AG04449 (cell line): ENCODE data around the gene FHOD3.
"Not testable (repeated sequence)": the region's sequence is repeated elsewhere in the genome, so short reads cannot be mapped to it uniquely, and the experiment has no call there.

Experiments used
- CTCF ChIA-PET: fragments of 350-600 bp; formaldehyde crosslinking; extraction: SDS; loops from one replicate; lab custom pipeline; 2021; ENCODE audit warnings: antibody characterized with exemption; lab: Yijun Ruan, JAX
- POLR2A ChIA-PET: fragments of 400-600, 350-600 bp; formaldehyde crosslinking; extraction: SDS; loops from one replicate; lab custom pipeline; 2020; ENCODE audit warnings: antibody characterized with exemption, inconsistent platforms; lab: Yijun Ruan, JAX
- DNase-seq: peaks from one replicate; pipeline ENCODE4 v3.0.0-alpha.2; 2010; ENCODE audit warnings: low read depth, low spot score
- H3K4me3 ChIP-seq: 2 replicates; pipeline ENCODE4 v1.5.1; 2011; ENCODE audit warnings: low read depth, mild to moderate bottlenecking, control low read depth, low read length
- TF ChIP-seq, protein P1 (sequence below): IDR thresholded peaks from one replicate; pipeline ENCODE4 v1.5.1; 2011; ENCODE audit warnings: mild to moderate bottlenecking, moderate library complexity, low read length, control low read depth, inconsistent platforms; ENCODE audit not compliant: insufficient read depth; ENCODE audit errors: missing control alignments

Gene FHOD3

DNA sequence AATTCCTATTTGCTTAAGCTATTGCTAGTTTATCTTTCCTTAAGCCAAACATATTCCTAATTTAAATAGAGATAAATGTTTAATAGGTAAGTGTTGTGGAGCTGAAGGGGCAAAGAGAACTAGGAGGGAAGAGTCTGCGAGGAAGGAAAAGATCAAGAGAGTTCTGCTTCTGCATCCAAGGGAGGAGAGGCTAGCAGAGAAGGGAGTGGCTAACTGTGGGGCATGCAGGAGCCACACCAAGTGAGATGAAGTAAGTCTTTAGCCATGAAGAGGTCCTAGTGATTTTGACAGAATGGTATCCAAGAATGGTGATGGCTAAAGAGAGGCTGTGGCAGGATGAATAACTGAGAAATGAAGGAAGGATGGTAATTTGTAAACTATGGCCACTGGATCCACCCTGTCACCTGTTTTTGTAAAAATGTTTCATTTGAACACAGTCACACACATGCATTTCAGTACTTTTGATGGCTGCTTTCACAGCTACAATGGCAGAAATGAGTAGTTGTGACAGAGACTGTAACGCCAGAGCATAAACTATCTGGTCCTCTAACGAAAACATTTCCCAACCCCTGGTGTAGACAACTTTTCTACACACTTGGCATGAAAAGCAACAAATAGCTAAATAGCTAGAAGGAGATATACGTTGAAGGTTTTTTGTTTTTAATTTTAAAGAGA is 515.7 kb downstream of the FHOD3 start:
- no peak for DNase-seq
- TF ChIP-seq, protein P1, sequence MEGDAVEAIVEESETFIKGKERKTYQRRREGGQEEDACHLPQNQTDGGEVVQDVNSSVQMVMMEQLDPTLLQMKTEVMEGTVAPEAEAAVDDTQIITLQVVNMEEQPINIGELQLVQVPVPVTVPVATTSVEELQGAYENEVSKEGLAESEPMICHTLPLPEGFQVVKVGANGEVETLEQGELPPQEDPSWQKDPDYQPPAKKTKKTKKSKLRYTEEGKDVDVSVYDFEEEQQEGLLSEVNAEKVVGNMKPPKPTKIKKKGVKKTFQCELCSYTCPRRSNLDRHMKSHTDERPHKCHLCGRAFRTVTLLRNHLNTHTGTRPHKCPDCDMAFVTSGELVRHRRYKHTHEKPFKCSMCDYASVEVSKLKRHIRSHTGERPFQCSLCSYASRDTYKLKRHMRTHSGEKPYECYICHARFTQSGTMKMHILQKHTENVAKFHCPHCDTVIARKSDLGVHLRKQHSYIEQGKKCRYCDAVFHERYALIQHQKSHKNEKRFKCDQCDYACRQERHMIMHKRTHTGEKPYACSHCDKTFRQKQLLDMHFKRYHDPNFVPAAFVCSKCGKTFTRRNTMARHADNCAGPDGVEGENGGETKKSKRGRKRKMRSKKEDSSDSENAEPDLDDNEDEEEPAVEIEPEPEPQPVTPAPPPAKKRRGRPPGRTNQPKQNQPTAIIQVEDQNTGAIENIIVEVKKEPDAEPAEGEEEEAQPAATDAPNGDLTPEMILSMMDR = no peak
- ChIA-PET CTCF (interaction anchor here (1.6 to 4.3 kb wide), 3 partner anchors 8 to 15 kb away, joined by 7 to 25 read pairs (median 15); partner anchors contain the start of genes KIAA1328 and TPGS2), POLR2A (no interaction called here)
- no peak overlapping the region for H3K4me3 ChIP-seq

DNA sequence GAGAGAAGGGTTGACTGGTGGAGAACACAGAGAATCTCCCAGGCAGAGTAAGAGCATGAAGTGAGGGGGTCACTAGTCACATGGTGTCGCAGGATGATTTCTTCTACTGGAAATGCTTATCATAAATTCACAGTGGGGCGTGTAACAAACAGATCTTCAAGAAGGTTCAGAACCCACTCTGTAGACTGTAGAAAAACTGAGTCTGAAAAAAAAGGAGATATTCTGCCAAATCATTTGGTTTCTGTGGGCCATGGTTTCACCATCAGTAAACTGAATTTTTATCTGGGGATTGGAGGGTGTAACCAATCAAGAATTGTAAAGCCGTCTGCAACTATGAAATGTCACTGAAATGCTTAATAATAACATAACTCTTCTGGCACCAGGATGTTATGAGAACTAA is 516.3 kb downstream of the FHOD3 start:
- no peak overlapping the region for H3K4me3 ChIP-seq
- ChIA-PET POLR2A (no interaction called here), CTCF (interaction anchor here (1.1 to 4.3 kb wide), 3 partner anchors 8 to 15 kb away, joined by 4 to 25 read pairs (median 7); partner anchors contain the start of genes KIAA1328 and TPGS2)
- no peak for DNase-seq
- TF ChIP-seq, protein P1 = no peak

DNA sequence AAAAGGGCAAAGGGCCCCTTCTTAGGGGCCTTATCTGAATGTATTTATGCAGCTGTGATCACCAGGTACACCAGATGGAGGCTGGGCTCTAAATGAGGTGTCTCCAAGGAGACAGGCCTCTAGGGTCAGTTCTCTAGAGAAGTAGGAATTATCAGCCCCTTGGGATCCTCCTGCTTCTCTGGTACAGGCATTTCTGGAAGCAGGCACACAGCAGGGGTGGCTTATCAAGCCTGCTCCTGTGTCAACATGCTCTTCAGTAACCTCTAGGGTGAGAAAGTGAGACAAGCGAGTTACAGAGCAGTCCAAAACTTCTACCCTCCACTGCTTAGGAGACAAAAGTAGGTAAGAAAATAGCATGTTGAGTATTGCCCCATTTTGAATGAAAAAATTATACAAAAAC is 517.5 kb downstream of the FHOD3 start:
- CTCF ChIA-PET = interaction anchor here (1.0 to 1.1 kb wide), 2 partner anchors 11 to 14 kb away, joined by 3 to 4 read pairs; partner anchors contain the start of genes KIAA1328 and TPGS2
- no peak for DNase-seq
- TF ChIP-seq, protein P1 = no peak
- POLR2A ChIA-PET = no interaction called here
- H3K4me3 ChIP-seq = no peak overlapping the region

DNA sequence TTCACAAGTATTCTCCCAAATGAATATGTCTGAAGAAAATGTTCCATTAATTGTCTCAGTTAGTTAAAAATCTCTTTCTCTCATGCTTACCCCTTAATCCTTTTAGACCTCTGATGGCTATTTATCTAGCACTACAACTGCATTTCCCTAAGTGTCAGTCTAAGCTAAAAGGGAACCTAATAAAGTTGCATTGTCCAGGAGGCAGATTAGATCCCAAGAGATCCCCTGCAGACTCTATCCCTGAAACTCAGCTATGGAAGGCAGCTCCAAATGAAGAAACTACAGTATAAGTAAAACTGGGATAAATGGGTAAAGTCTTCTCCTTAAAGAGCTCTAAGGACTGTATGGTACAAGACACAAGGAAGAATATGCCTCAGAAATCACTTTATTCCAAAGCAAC is 518.6 kb downstream of the FHOD3 start:
- DNase-seq, POLR2A ChIA-PET, H3K4me3 ChIP-seq, CTCF ChIA-PET: not testable (repeated sequence)

DNA sequence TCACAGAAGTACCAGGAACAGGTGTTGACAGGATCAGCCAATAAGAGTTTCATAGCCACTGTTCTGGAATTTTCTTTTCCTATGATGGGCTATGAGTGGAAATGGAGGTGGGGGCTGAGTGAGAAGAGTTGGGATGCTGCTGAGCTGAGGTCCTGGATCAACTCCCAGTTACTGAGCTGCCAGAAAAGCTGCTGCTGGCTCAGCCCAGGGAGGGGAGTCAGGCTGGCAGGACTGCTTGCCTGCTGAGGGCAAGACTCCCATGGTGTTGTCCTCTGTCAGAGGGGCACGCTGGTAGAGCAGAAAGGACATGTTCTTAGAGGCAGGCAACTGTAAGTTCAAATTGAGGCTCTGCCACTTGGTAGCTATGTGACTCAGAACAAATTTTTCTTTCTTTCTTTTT is 519.5 kb downstream of the FHOD3 start:
- no peak for DNase-seq
- CTCF ChIA-PET = interaction anchor here (0.6 to 1.3 kb wide), 2 partner anchors 8 to 129 kb away, joined by 3 to 5 read pairs; no protein-coding TSS in a partner anchor
- TF ChIP-seq, protein P1 = no peak
- POLR2A ChIA-PET = no interaction called here
- no peak overlapping the region for H3K4me3 ChIP-seq

DNA sequence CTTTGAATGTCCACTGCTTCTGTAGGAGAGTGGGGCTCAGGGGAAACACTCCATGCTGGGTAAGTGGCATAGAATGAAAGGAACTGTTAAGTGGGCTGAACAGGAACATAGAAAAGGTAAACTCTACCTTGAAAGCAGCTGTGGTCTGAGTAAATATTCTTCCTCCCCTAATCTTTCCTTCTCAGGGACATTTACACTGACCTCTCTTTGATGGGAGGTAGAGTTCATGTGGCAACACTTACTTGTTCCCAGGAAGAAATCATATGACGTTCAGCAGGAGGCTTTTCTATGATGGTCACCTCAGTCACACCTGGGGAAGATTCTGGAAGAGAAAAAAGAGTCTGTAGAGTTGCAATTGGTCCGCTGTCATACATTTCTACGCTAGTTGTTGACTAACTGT is 521.1 kb downstream of the FHOD3 start:
- ChIA-PET CTCF (interaction anchor here (1.3 to 3.5 kb wide), 3 partner anchors 8 to 10 kb away, joined by 8 to 23 read pairs (median 9); partner anchors contain the start of genes KIAA1328 and TPGS2), POLR2A (interaction anchor here (0.7 kb wide), 1 partner anchor 336 kb away, joined by 3 read pairs; no protein-coding TSS in a partner anchor)
- DNase-seq = no peak
- TF ChIP-seq, protein P1 = no peak
- no peak overlapping the region for H3K4me3 ChIP-seq
